ENCODE data around the gene LPP.

The LPP gene

GRCh38 chr3:188749010-188749617 is 595.2 kb downstream of the LPP start:
- peak; percentile 25 to 48 for DNase-seq (ENCODE audit: low read depth in 2 of 2)

GRCh38 chr3:188749830-188750229 is 595.9 kb downstream of the LPP start:
- no peak for DNase-seq (ENCODE audit: low read depth in 2 of 2)

GRCh38 chr3:188750617-188751016 is 596.7 kb downstream of the LPP start:
- DNase-seq (ENCODE audit: low read depth in 2 of 2) = no peak

GRCh38 chr3:188752850-188753249 is 598.9 kb downstream of the LPP start:
- no peak for DNase-seq (ENCODE audit: low read depth in 2 of 2)

- DNase-seq (ENCODE audit: low read depth in 2 of 2) = no peak
These were observed 600.3 kb downstream of the LPP start for GRCh38 chr3:188754267-188754666.

GRCh38 chr3:188756241-188756640 is 602.3 kb downstream of the LPP start:
- no peak for DNase-seq (ENCODE audit: low read depth in 2 of 2)

GRCh38 chr3:188759336-188760005 is 605.5 kb downstream of the LPP start:
- no peak for DNase-seq (ENCODE audit: low read depth in 2 of 2)

GRCh38 chr3:188760408-188760807 is 606.5 kb downstream of the LPP start:
- DNase-seq (ENCODE audit: low read depth in 2 of 2) = no peak

GRCh38 chr3:188761439-188761838 is 607.5 kb downstream of the LPP start:
- DNase-seq (ENCODE audit: low read depth in 2 of 2) = no peak

- no peak for DNase-seq (ENCODE audit: low read depth in 2 of 2)
These were observed 608.0 kb downstream of the LPP start for GRCh38 chr3:188761964-188762363.

GRCh38 chr3:188764609-188765008 is 610.7 kb downstream of the LPP start:
- no peak for DNase-seq (ENCODE audit: low read depth in 2 of 2)

GRCh38 chr3:188769831-188770230 is 615.9 kb downstream of the LPP start:
- no peak for DNase-seq (ENCODE audit: low read depth in 2 of 2)

- DNase-seq (ENCODE audit: low read depth in 2 of 2) = no peak
These were observed 618.9 kb downstream of the LPP start for GRCh38 chr3:188772886-188773285.

- no peak for DNase-seq (ENCODE audit: low read depth in 2 of 2)
These were observed 621.5 kb downstream of the LPP start for GRCh38 chr3:188775412-188775811.

- DNase-seq (ENCODE audit: low read depth in 2 of 2) = no peak
These were observed 622.5 kb downstream of the LPP start for GRCh38 chr3:188776447-188776846.

- no peak for DNase-seq (ENCODE audit: low read depth in 2 of 2)
These were observed 624.3 kb downstream of the LPP start for GRCh38 chr3:188778091-188778852.

GRCh38 chr3:188779281-188779980 is 625.5 kb downstream of the LPP start:
- no peak for DNase-seq (ENCODE audit: low read depth in 2 of 2)

GRCh38 chr3:188780193-188781147 is 626.5 kb downstream of the LPP start:
- DNase-seq (ENCODE audit: low read depth in 2 of 2) = no peak

- DNase-seq (ENCODE audit: low read depth in 2 of 2) = no peak
These were observed 628.7 kb downstream of the LPP start for GRCh38 chr3:188782613-188783124.

- no peak for DNase-seq (ENCODE audit: low read depth in 2 of 2)
These were observed 632.5 kb downstream of the LPP start for GRCh38 chr3:188786424-188786823.

- DNase-seq (ENCODE audit: low read depth in 2 of 2) = peak; percentile 52 to 69
These were observed 634.7 kb downstream of the LPP start for GRCh38 chr3:188788621-188789081.
